ENCODE measurements around the gene JARID2. TPM values are rescaled to one million over a fixed set of nuclear protein-coding genes. Genes with fewer than 3 reads are reported as not detected.
A peak's percentile ranks its signal among the peaks of the same experiment; 100 is the strongest.

JARID2 gene
- total and polyA plus RNA-seq, 10 of the 15 experiments (the other 5 are each of a cell fraction or from before 2014, with no cell fraction given) = 4.2 to 21.6 (median 11.7) TPM

GRCh38 chr6:15301179-15302006 is 55.5 kb downstream of the JARID2 start (continued):
- TF ChIP-seq FOXM1 (IDR thresholded peaks at IDR 0.05; ENCODE audit: low read depth, low read length) (peak; percentile 82; the same call in 1 of the 2 replicates), EP300 (IDR thresholded peaks at IDR 0.05; ENCODE audit: borderline replicate concordance in 1 of 2, control insufficient read depth in 1 of 2, low read depth in 2 of 2, low read length in 2 of 2) (peak; percentile 80 to 89), ZNF384 (IDR thresholded peaks at IDR 0.05; ENCODE audit: borderline replicate concordance, low read depth, low read length) (peak; percentile 83; the same call in 1 of the 2 replicates), NFIC (IDR thresholded peaks at IDR 0.05; ENCODE audit: low read depth, low read length) (peak; percentile 93), ZNF24 (IDR thresholded peaks at IDR 0.05) (peak; percentile 89), CREB1 (IDR thresholded peaks at IDR 0.05; ENCODE audit: low read depth) (peak; percentile 27; the same call in 1 of the 2 replicates)

GRCh38 chr6:15303162-15303919 is 57.5 kb downstream of the JARID2 start:
- H3K4me3 ChIP-seq = no peak overlapping the region
- peak overlapping the region; percentile 7; the same call in 1 of the 2 replicates for H3K4me2 ChIP-seq (ENCODE audit: control insufficient read depth, insufficient read depth)
- H3K27ac ChIP-seq (ENCODE audit: control insufficient read depth, insufficient read depth) = 0 out of 2 replicates have a peak overlapping the region, but pooled peaks have one; percentile 15
- ChIA-PET SMC1A (ENCODE audit: uncharacterized antibody, unreplicated experiment) (interaction anchor here (0.9 to 20.9 kb wide), 10 partner anchors 10 to 136 kb away, joined by 3 to 301 read pairs (median 10); no protein-coding TSS in a partner anchor), CTCF (interaction anchor here (0.6 to 1.1 kb wide), 4 partner anchors 18 to 67 kb away, joined by 3 to 4 read pairs (median 4); no protein-coding TSS in a partner anchor), RAD21 (ENCODE audit: unreplicated experiment) (interaction anchor here (1.0 to 5.5 kb wide), 7 partner anchors 15 to 87 kb away, joined by 3 to 59 read pairs (median 28); no protein-coding TSS in a partner anchor), POLR2A (interaction anchor here (1.0 to 2.1 kb wide), 4 partner anchors 19 to 50 kb away, joined by 3 to 9 read pairs (median 5); no protein-coding TSS in a partner anchor)
- no peaks in the 10 kb centered on the region for H3K9me3 ChIP-seq (replicated peaks; ENCODE audit: control insufficient read depth, insufficient read depth, low read length)
- no peak for TF ChIP-seq ZNF217 (IDR thresholded peaks at IDR 0.05)
- TF ChIP-seq LARP7 (IDR thresholded peaks at IDR 0.05) = no peak
- TF ChIP-seq IRF4 (IDR thresholded peaks at IDR 0.05; ENCODE audit: low read depth, low read length) = no peak
- no peak for TF ChIP-seq CREM (IDR thresholded peaks at IDR 0.05; ENCODE audit: low read depth)
- WGBS (ENCODE audit: insufficient coverage, insufficient replicate concordance, low lambda C conversion rate, missing lambda C conversion rate) = 91% methylated on average over 7 of the region's 7 CpGs
- ATAC-seq = no peak
- H3K79me2 ChIP-seq (ENCODE audit: control insufficient read depth, insufficient read depth, low read length) = peaks cover 96% of the 10 kb centered on the region
- in situ Hi-C loops (cut with MboI) = no loop called here
- no TSS peak for BruUV-seq (replicated peaks)
- no peak overlapping the region for H3K9ac ChIP-seq (ENCODE audit: control insufficient read depth, insufficient read depth, low read length)
- H2AFZ ChIP-seq (ENCODE audit: control insufficient read depth, low read depth, low read length) = no peak overlapping the region
- no peaks in the 10 kb centered on the region for H3K27me3 ChIP-seq (replicated peaks in 1 of 2; ENCODE audit: control insufficient read depth in 2 of 2, insufficient read depth in 2 of 2, low read length in 1 of 2)
- DNase-seq (ENCODE audit: low read depth, low spot score) = no peak
- no peaks in the 10 kb centered on the region for H4K20me1 ChIP-seq (ENCODE audit: control insufficient read depth, insufficient read depth)
- H3K36me3 ChIP-seq (ENCODE audit: control insufficient read depth in 2 of 2, insufficient read depth in 2 of 2, low read length in 1 of 2) = no peaks in the 10 kb centered on the region; a peak in 1 of 4 replicates
- no peak for FAIRE-seq
- intact Hi-C loops (cut with micrococcal nuclease; ENCODE audit: unreplicated experiment) = loop anchor here (5.0 kb wide), 1 partner anchor 36 kb away; no protein-coding TSS in a partner anchor
- peaks cover 74% of the 10 kb centered on the region for H3K4me1 ChIP-seq (ENCODE audit: control insufficient read depth, insufficient read depth, low read length)
